HAP-1 (cell line): ENCODE data around the gene HES3.

Source experiments
- DNase-seq, 2 experiments: peaks; one replicate each; pipeline ENCODE4 v3.0.0-alpha.2; 2016 to 2020; ENCODE audit warnings: low spot score in 2 of 2
- H3K27me3 ChIP-seq: fragments of 250-450 bp; sonication (Bioruptor Pico); 2 replicates; pipeline ENCODE4 v1.5.1; 2020; ENCODE audit warnings: low read depth, mild to moderate bottlenecking, moderate library complexity
- H3K36me3 ChIP-seq: fragments of 250-450 bp; sonication (Bioruptor Pico); replicated peaks from 2 replicates; pipeline ENCODE4 v1.5.1; 2020; ENCODE audit warnings: mild to moderate bottlenecking
- H3K4me1 ChIP-seq: fragments of 250-450 bp; sonication (Bioruptor Pico); 2 replicates; pipeline ENCODE4 v1.5.1; 2020; ENCODE audit warnings: mild to moderate bottlenecking
- H3K4me3 ChIP-seq: fragments of 250-450 bp; sonication (Bioruptor Pico); 2 replicates; pipeline ENCODE4 v1.5.1; 2020; ENCODE audit warnings: mild to moderate bottlenecking, moderate library complexity
- H3K9me3 ChIP-seq: fragments of 250-450 bp; sonication (Bioruptor Pico); 2 replicates; pipeline ENCODE4 v1.5.1; 2020; ENCODE audit warnings: mild to moderate bottlenecking, moderate library complexity
- in situ Hi-C: fragments of 300-500 bp; cut with MboI; formaldehyde crosslinking; loops from 3 replicates; pipeline ENCODE4 v1.14.3; 2020; ENCODE audit warnings: low sequenced_read_pairs, inconsistent platforms, mixed read lengths

Gene HES3

DNA sequence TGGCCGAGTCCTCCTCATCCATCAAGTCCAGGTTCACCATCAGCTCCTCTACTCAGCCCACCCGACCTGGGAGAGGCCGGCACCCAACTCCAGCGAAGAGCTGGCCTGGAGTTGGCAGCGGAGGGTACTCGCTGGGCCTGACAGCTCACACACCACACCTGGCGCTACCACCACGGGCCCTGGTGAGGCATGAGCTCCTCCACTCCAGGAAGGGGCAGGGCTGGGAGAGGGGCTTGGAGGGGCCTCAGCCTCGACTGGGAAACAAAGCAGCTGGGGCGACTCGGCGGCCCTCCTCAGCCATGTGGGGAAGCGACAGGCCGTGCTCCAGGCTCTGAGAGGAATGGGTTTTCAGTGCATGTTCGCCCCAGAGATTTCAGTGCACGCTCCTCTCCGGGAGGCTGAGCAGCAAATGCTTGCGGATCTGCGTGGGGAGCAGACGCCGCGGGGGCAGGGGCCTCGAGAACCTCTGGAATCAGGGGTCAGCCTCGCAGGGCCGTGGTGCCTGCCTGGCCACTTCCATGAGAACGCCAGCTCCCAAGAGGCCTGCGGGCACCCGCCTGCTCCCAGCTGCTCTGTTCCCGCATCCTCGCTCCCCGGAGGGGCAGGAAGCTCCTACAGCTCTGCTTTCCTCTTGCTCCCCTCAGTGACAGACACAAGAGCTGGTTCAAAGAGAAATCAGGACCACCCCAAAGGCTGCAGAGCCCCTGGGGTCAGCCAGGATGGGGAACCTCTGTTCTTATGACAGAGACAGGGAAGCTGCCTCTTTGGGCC, 35.8 kb downstream of the HES3 start:
- no peaks in the 10 kb centered on the region for H3K4me1 ChIP-seq
- no peak overlapping the region for H3K4me3 ChIP-seq
- 0 out of 2 replicates have a peak, but pooled peaks cover 4% of the 10 kb centered on the region for H3K36me3 ChIP-seq
- DNase-seq, result no peak
- no peaks in the 10 kb centered on the region for H3K27me3 ChIP-seq
- H3K9me3 ChIP-seq, result no peaks in the 10 kb centered on the region
- in situ Hi-C loops, result no loop called here

DNA sequence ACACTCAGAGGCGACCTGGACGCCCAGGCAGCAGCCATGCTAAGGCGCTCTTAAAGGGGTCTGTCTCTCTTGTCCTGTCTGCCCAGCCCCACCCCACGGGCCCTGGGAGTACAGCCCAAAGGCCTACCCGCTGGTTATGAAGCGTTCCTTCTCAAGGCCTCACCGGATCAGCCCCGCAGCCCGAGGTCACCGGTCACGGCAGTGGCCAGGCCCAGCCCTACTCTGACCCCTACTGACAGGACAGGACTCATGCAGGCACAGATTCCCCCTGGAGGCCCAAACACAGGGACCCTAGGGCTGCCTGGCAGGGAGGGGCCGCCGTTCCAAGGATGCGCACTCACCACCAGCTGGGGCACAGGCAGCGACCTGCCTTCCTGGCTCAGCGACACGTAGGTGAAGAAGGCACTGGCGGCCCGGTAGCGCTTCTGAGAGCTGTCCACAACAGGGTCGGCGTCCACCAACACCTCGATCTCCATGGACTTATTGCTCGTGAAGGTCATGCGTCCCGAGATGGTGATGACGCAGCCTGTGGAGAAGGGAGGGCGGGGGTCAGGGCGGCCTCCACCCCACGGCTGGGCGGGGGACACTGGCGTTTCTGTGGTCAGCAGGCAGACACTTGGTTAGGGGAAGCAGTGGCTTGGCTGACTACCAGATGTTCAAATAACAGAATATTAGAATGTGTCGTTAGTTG, 36.9 kb downstream of the HES3 start:
- H3K36me3 ChIP-seq, result 0 out of 2 replicates have a peak, but pooled peaks cover 4% of the 10 kb centered on the region
- in situ Hi-C loops, result no loop called here
- no peaks in the 10 kb centered on the region for H3K27me3 ChIP-seq
- H3K9me3 ChIP-seq, result no peaks in the 10 kb centered on the region
- H3K4me3 ChIP-seq, result no peak overlapping the region
- peak in 1 of 2 experiments; percentile 28 for DNase-seq
- no peaks in the 10 kb centered on the region for H3K4me1 ChIP-seq

DNA sequence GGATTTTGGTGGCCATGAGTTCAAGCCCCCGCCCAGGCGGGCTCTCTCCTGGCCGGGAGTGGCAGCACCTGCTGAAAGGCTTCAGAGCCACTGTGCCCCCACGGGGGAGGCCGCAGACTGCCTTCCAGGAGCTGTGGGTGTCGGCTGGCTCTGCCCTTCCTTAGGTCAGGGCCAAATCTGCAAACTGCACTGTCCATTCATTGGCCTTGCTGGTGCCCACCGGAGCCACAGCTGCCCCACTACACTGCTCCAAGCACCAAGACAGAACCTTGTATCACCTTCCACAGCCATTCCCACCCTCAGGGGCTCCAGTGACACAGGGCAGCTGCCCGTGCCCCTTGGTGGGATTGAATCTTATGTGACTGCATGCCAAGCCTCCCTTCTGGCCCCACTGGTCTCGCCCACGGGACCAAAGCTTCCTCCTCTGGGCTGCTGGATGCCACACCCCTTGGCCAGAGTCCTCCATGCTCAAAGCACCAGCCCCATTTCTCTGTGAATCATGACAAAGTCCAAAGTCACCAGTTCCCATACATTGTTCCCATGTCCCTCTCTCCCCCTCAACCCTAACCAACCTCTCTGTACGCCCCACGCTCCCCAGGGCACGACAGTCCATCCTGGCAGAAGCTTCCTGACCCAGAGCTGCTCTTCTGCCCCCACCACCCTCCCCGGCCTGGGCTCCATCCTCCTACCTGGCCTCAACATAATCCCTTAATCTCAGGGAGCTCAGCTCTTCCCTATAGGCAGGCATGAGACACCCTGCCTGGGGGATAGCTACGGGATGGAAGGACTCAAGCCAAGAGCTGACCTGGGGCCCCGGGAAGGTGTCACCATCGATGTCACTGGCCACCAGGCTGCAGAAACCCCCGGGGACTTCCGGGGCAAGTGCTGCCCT, 37.8 kb downstream of the HES3 start:
- H3K27me3 ChIP-seq, result no peaks in the 10 kb centered on the region
- H3K9me3 ChIP-seq, result no peaks in the 10 kb centered on the region
- DNase-seq, result no peak
- H3K4me1 ChIP-seq, result no peaks in the 10 kb centered on the region
- no peak overlapping the region for H3K4me3 ChIP-seq
- H3K36me3 ChIP-seq, result 0 out of 2 replicates have a peak, but pooled peaks cover 4% of the 10 kb centered on the region
- in situ Hi-C loops, result no loop called here

DNA sequence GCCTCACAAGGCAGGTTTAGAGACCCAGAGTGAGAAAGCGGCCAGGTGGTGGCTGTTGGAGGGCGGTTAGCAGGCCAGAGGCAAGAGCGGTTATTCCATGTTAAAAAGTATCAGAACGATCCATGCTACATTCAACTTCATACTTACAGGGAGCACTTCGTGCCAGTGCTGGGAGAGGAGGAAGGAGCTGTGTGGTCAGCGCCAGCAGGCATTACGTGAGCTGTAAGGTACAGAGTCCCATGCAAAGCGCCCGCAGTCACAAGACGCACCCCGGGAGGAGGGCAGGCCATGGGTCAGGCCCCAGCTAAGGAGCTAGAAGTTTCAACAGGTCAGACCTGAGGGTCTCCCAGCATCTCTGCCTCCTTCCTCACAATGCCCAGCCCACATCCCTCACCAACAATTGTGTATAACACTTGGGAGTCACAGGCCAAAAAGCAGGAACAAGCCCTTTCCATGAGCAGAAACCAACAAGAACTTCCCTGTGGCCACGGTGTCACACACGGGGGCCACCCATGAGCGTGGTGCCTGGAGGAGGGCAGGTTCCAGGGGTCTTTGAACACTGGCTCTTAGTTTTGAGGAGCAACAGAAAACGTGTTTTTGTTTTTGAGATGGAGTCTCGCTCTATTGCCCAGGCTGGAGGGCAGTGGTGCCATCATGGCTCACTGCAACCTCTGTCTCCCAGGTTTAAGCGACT, 38.7 kb downstream of the HES3 start:
- no peaks in the 10 kb centered on the region for H3K4me1 ChIP-seq
- in situ Hi-C loops, result no loop called here

DNA sequence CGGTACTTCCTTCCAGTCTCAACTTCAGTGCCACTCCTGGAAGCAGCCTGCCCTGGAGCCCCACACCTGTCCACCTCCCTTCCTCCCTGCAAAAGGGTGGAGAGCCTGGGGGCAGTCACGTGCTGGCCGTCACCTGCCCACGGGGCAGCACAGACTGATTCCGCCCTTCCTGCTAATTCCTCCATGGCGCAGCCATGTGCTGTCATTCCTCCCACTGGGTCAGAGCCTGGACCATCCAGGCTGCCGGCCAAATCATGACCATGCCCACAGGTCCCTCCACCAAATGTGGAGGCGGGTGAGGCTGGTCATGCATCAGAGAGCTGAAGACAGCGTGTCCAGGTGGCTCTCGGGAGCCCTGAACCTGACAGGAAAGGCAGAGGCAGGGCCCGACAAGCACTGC, 41.4 kb downstream of the HES3 start:
- no peak overlapping the region for H3K4me3 ChIP-seq
- H3K27me3 ChIP-seq, result no peaks in the 10 kb centered on the region
- in situ Hi-C loops, result no loop called here
- no peak for DNase-seq
- H3K4me1 ChIP-seq, result no peaks in the 10 kb centered on the region
- H3K36me3 ChIP-seq, result 0 out of 2 replicates have a peak, but pooled peaks cover 4% of the 10 kb centered on the region
- no peaks in the 10 kb centered on the region for H3K9me3 ChIP-seq

More for the DNA sequence above, 38.7 kb downstream of the HES3 start:
- no peak for DNase-seq
- no peaks in the 10 kb centered on the region for H3K27me3 ChIP-seq
- no peak overlapping the region for H3K4me3 ChIP-seq
- 0 out of 2 replicates have a peak, but pooled peaks cover 4% of the 10 kb centered on the region for H3K36me3 ChIP-seq
- H3K9me3 ChIP-seq, result no peaks in the 10 kb centered on the region

DNA sequence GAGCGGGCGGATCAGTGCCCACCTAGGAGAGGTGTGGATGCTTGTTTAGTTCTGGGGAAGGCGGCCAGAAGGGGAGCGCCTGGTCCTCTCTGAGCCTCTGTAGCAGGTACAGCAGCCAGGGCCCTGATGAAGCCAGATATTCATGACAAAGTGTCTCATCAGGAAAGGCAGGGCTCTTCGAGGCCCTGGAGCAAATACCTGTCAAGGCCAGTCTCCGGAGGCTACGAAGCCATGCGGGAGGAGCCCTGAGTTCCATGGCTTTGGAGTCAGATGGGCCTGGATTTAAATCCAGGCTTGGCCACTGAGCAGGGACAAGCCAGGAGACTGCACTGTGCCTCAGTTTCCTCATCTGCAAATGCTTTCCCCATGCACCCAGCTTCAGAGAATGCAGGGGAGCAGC, 42.3 kb downstream of the HES3 start:
- Histone ChIP-seq H3K27me3 (no peaks in the 10 kb centered on the region), H3K4me1 (no peaks in the 10 kb centered on the region), H3K9me3 (no peaks in the 10 kb centered on the region), H3K36me3 (no peaks in the 10 kb centered on the region), H3K4me3 (no peak overlapping the region)
- DNase-seq, result no peak
- in situ Hi-C loops, result no loop called here

DNA sequence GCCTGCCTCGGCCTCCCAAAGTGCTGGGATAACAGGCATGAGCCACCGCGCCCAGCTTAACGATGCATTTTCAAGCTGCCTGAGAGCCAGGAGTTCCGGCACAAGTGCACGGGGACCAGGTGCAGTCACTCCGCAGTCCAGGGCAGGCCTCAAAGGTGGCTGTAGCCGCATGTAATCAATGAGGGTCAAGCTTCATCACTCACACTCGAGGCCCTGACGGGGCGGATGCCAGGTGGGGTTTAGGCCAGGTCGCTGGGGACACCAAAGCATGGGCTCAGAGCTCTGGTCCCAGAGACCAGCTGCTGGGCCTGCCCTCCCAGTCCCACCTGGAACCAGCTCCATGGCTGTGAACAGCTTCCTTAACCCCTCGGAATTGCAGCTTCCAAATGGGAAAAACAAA, 43.0 kb downstream of the HES3 start:
- H3K4me3 ChIP-seq, result no peak overlapping the region
- H3K27me3 ChIP-seq, result no peaks in the 10 kb centered on the region
- peaks cover 2% of the 10 kb centered on the region; the same call in 1 of the 2 replicates for H3K36me3 ChIP-seq
- H3K9me3 ChIP-seq, result no peaks in the 10 kb centered on the region
- DNase-seq, result no peak
- H3K4me1 ChIP-seq, result no peaks in the 10 kb centered on the region
- in situ Hi-C loops, result no loop called here

DNA sequence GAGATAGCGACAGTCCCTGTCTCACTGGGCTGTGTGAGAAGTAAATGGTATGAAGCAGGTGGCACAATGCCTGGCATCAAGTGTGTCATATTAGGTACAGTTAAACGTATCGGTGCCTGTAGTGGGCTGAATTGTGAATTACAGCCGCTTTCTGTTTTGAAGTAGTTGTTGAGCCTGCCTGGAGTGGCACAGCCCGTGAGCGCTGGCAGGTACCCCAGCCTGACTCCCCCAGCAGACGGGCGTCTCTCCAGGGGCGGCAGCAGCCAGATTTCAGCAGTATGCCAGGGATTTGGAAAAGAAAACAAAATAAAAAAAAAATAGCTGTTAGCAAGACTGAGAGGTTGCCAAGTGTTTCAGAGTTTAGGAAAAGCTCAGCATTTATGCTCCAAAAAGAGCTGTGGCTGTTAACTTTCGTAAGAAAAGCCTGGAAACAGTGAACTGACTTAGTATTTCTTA, 43.5 kb downstream of the HES3 start:
- in situ Hi-C loops, result no loop called here
- no peaks in the 10 kb centered on the region for H3K27me3 ChIP-seq
- no peak for DNase-seq
- H3K4me3 ChIP-seq, result no peak overlapping the region
- no peaks in the 10 kb centered on the region for H3K4me1 ChIP-seq
- no peaks in the 10 kb centered on the region for H3K9me3 ChIP-seq
- H3K36me3 ChIP-seq, result peaks cover 4% of the 10 kb centered on the region; the same call in 1 of the 2 replicates

DNA sequence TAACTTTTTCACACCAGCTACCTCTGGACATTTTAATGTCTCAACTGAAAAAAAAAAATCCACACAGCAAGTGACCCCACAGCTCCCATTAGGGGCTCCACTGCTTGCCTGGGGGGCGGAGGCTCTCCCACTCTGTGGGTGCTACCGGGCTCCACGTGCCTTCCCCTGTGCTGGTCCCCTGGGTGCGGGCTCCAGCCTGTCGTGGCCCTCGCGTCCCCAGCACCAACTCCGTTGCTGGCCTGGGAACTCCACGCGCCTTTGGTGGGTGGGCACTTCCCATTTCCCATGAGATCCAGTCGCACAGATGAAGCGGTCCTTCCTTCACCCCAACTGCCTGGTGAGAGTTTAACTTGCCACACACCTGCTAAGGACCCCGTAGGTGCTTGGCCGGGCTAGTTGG, 44.0 kb downstream of the HES3 start:
- Histone ChIP-seq H3K4me3 (no peak overlapping the region), H3K36me3 (peaks cover 5% of the 10 kb centered on the region), H3K9me3 (no peaks in the 10 kb centered on the region), H3K27me3 (no peaks in the 10 kb centered on the region), H3K4me1 (no peaks in the 10 kb centered on the region)
- DNase-seq, result no peak
- in situ Hi-C loops, result no loop called here

DNA sequence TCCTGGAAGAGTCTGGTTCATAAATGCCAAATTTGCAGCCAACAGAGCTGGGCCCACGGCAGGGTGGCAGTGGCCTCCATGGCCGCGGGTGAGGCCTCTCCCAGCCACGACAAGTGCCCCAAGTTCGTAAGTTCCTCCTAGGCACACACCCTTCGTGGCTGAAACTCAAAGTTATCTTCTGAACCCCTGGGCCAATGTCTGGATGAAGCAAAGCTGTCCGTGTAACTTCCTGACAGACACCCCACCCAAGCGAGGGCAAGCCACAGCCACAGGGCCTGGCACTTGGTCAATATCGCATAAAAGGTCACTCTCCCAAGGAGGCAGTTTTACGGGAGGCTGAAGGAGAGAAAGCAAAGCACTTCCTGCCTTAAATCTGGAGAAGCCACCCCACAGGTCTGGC, 44.7 kb downstream of the HES3 start:
- Histone ChIP-seq H3K4me3 (no peak overlapping the region), H3K4me1 (no peaks in the 10 kb centered on the region), H3K36me3 (peaks cover 11% of the 10 kb centered on the region), H3K27me3 (no peaks in the 10 kb centered on the region), H3K9me3 (no peaks in the 10 kb centered on the region)
- DNase-seq, result no peak
- in situ Hi-C loops, result no loop called here

DNA sequence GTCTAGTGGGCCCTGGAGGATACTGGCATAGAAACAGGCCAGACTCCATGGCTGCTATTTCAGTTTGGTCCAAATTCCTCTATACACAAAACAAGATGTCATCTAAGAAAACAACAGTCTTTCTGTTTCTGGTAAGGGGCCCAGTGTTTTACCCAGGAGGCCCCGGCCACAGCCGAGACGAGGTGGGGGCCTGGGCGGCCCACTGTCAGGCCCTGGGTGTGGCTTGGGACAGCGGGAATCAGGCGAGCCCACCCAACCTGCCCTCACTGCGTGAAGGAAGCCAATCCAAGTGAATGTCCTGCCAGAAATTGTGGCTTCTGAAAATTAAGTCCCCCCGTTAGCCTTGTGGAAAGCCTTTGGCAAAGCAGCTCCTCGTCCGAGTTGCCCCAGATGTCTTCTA, 48.1 kb downstream of the HES3 start:
- H3K36me3 ChIP-seq, result peaks cover 24% of the 10 kb centered on the region
- in situ Hi-C loops, result no loop called here
- H3K9me3 ChIP-seq, result no peaks in the 10 kb centered on the region
- DNase-seq, result no peak
- no peaks in the 10 kb centered on the region for H3K4me1 ChIP-seq
- H3K4me3 ChIP-seq, result no peak overlapping the region
- H3K27me3 ChIP-seq, result no peaks in the 10 kb centered on the region

DNA sequence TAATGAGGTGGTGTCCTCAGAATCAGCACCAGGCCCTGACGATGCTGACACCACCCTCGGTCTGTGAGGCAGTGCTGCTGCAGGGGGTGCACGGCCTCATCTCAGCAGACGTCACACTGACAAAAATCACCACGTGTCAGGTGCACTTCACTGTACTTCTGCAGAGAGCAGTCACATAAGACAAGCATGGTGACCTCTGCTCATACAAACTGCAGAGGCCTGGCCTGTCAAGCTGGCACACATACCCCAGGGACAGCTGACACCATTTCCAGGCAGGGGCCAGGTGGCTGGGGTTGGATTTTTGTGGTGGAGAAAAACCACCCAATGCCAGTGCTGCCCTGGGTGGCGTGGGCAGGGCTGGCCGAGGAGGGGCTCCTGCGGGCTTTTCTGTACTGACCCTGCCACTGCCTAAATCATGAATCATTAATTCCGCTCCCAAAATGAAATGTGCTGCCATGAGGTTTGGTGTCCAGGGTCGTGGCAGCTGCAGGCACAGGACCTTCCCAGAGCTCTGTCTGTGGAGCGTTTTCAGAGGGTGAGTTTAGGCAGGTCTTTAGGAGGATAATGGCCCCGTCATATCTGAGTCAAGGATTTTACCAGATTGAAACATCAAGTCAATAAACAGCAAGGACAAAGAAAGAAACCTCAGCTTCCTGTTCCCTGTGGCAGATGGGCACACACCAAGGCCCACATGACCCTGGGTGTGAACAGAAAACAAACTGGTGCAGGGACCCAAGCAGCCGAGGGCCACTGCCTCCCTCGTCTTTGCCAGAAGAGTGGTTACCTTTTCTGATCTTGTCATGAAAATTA, 50.3 kb downstream of the HES3 start:
- DNase-seq, result no peak
- H3K36me3 ChIP-seq, result peaks cover 24% of the 10 kb centered on the region
- no peaks in the 10 kb centered on the region for H3K27me3 ChIP-seq
- no peaks in the 10 kb centered on the region for H3K4me1 ChIP-seq
- no peaks in the 10 kb centered on the region for H3K9me3 ChIP-seq
- H3K4me3 ChIP-seq, result no peak overlapping the region
- in situ Hi-C loops, result no loop called here
